PFSK-1 (cell line): Measurements from ENCODE around the gene GNGT1.

Experiments
- FOXP2 ChIP-seq: optimal IDR thresholded peaks from 2 replicates; pipeline ENCODE3; 2011; ENCODE audit warnings: borderline replicate concordance, control low read depth, inconsistent platforms; ENCODE audit not compliant: insufficient read depth; ENCODE audit errors: extremely low read length, extremely low read depth
- POLR2AphosphoS5 ChIP-seq: IDR thresholded peaks from 2 replicates; pipeline ENCODE4 v1.6.1; 2012; ENCODE audit warnings: low read depth, mild to moderate bottlenecking, control low read depth, low read length, moderate library complexity
- SIN3A ChIP-seq: IDR thresholded peaks from 2 replicates; pipeline ENCODE4 v1.6.1; 2012; ENCODE audit warnings: mild to moderate bottlenecking, low read length, moderate library complexity, borderline replicate concordance; ENCODE audit not compliant: insufficient read depth

DNA sequence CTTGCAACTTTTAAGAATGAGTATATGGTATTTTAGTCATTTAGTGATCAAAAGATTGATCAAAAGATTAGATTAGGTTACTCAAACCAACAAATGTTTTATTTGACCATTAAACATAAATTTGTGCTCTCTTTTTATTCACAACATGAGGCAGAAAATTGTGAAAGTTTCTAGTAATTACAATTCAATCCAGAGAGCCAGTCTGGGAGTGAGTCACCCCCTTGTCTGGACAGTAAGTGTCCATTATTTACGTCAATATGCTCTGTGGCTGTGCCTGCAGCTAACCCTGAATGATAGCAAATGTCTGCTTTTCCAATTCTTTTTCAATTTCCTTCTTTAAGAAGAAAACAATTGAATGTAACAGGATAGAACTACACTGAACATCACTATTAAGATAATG lies 43.1 kb downstream of the GNGT1 start:
- TF ChIP-seq SIN3A (no peak), FOXP2 (no peak), POLR2AphosphoS5 (no peak)
